ENCODE measurements around the gene TEX22.

Gene TEX22

GRCh38 chr14:105411017-105411941 is 12.9 kb downstream of the TEX22 start:
- TF ChIP-seq SPI1 (IDR thresholded peaks at IDR 0.05; ENCODE audit: low read depth, low read length), result no peak
- no peak for TF ChIP-seq POLR2A (IDR thresholded peaks at IDR 0.05; ENCODE audit: low read depth, low read length)
- no peak for TF ChIP-seq TAF1 (IDR thresholded peaks at IDR 0.05; ENCODE audit: low read depth, low read length)
- TF ChIP-seq PAX5 (IDR thresholded peaks at IDR 0.05; ENCODE audit: insufficient read depth, low read length, severe bottlenecking), result no peak
- TF ChIP-seq POU2F2 (IDR thresholded peaks at IDR 0.05; ENCODE audit: low read depth, low read length), result no peak
- no peak for TF ChIP-seq POLR2AphosphoS5 (IDR thresholded peaks at IDR 0.05; ENCODE audit: low read depth, low read length)
- DNase-seq (ENCODE audit: insufficient read length, low spot score) (no peak), FAIRE-seq (no peak)

GRCh38 chr14:105411985-105412770 is 13.8 kb downstream of the TEX22 start:
- DNase-seq (ENCODE audit: insufficient read length, low spot score), result no peak
- no peak for FAIRE-seq
- no peak for TF ChIP-seq POU2F2 (IDR thresholded peaks at IDR 0.05; ENCODE audit: low read depth, low read length)

GRCh38 chr14:105412771-105413543 is 14.6 kb downstream of the TEX22 start:
- FAIRE-seq (no peak), DNase-seq (ENCODE audit: insufficient read length, low spot score) (no peak)

GRCh38 chr14:105413544-105413886 is 15.2 kb downstream of the TEX22 start:
- DNase-seq (ENCODE audit: insufficient read length, low spot score), result no peak
- FAIRE-seq, result no peak
- TF ChIP-seq PAX5 (IDR thresholded peaks at IDR 0.05; ENCODE audit: insufficient read depth, low read length, severe bottlenecking) (no peak), POLR2AphosphoS5 (IDR thresholded peaks at IDR 0.05; ENCODE audit: low read depth, low read length) (no peak), SPI1 (IDR thresholded peaks at IDR 0.05; ENCODE audit: low read depth, low read length) (no peak), POLR2A (IDR thresholded peaks at IDR 0.05; ENCODE audit: low read depth, low read length) (no peak), TAF1 (IDR thresholded peaks at IDR 0.05; ENCODE audit: low read depth, low read length) (no peak), POU2F2 (IDR thresholded peaks at IDR 0.05; ENCODE audit: low read depth, low read length) (no peak)

More at GRCh38 chr14:105412771-105413543, 14.6 kb downstream of the TEX22 start:
- TF ChIP-seq SPI1 (IDR thresholded peaks at IDR 0.05; ENCODE audit: low read depth, low read length) (no peak), TAF1 (IDR thresholded peaks at IDR 0.05; ENCODE audit: low read depth, low read length) (no peak), PAX5 (IDR thresholded peaks at IDR 0.05; ENCODE audit: insufficient read depth, low read length, severe bottlenecking) (no peak)

GRCh38 chr14:105414456-105415371 is 16.4 kb downstream of the TEX22 start:
- TF ChIP-seq TAF1 (IDR thresholded peaks at IDR 0.05; ENCODE audit: low read depth, low read length), result no peak
- TF ChIP-seq PAX5 (IDR thresholded peaks at IDR 0.05; ENCODE audit: insufficient read depth, low read length, severe bottlenecking), result no peak
- DNase-seq (ENCODE audit: insufficient read length, low spot score) (peak; percentile 86), FAIRE-seq (peak; percentile 91)

DNA sequence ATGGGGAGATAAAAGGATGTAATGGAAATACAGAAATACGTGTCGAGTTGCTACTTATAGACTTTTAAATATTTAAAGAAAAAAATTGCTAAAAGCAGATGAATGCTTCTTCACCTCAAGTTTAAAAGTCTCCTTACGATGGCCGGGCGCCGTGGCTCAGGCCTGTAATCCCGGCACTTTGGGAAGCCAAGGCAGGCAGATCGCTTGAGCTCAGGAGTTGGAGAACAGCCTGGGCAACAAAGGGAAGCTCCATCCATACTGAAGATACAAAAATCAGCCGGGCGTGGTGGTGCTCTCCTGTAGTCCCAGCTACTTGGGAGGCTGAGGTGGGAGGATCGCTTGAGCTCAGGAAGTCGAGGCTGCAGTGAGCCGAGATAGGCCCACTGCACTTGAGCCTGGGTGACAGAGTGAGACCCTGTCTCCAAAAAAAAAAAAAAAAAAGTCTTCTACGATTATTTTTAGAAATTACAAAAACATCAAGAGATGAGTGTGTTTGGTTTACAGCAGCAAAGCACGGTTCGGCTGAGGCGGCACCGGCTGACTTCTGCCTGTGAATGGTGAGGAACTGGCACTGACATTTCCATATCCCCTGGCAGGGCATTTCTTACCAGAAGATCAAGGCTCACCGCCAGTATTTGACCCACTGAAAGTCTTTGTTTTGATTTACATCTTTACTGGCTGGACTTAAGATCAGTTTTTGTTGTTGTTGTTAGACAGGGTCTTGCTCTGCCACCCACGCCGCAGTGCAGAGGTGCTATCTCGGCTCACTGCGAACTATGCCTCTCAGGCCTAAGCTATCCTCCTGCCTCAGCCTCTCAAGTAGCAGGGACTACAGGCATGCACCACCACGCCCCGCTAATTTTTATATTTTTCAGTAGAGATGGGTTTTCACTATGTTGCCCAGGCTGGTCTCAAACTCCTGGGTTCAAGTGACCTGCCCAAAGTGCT is 17.4 kb downstream of the TEX22 start:
- TF ChIP-seq POLR2AphosphoS5 (IDR thresholded peaks at IDR 0.05; ENCODE audit: low read depth, low read length) (no peak), TAF1 (IDR thresholded peaks at IDR 0.05; ENCODE audit: low read depth, low read length) (no peak), POLR2A (IDR thresholded peaks at IDR 0.05; ENCODE audit: low read depth, low read length) (no peak), POU2F2 (IDR thresholded peaks at IDR 0.05; ENCODE audit: low read depth, low read length) (no peak), SPI1 (IDR thresholded peaks at IDR 0.05; ENCODE audit: low read depth, low read length) (no peak), PAX5 (IDR thresholded peaks at IDR 0.05; ENCODE audit: insufficient read depth, low read length, severe bottlenecking) (no peak)
- DNase-seq (ENCODE audit: insufficient read length, low spot score) (no peak), FAIRE-seq (no peak)

DNA sequence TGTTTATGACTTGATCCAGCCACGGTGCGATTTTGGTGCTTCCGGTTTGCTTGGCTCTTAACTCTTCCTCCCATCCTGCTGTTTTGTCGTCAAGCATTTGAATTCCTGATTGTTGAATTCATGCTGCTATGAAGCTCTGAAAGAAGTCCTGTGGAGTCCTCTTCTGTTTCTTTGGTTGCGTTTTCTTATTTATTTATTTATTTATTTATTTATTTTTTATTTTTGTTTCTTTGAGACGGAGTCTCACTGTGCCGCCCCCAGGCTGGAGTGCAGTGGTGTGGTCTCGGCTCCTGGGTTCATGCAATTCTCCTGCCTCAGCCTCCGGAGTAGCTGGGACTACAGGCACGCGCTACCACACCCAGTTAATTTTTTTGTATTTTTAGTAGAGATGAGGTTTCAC is 18.3 kb downstream of the TEX22 start:
- no peak for FAIRE-seq
- TF ChIP-seq TAF1 (IDR thresholded peaks at IDR 0.05; ENCODE audit: low read depth, low read length), result no peak
- TF ChIP-seq POLR2AphosphoS5 (IDR thresholded peaks at IDR 0.05; ENCODE audit: low read depth, low read length), result no peak
- no peak for TF ChIP-seq SPI1 (IDR thresholded peaks at IDR 0.05; ENCODE audit: low read depth, low read length)
- no peak for TF ChIP-seq POLR2A (IDR thresholded peaks at IDR 0.05; ENCODE audit: low read depth, low read length)
- no peak for TF ChIP-seq POU2F2 (IDR thresholded peaks at IDR 0.05; ENCODE audit: low read depth, low read length)
- TF ChIP-seq PAX5 (IDR thresholded peaks at IDR 0.05; ENCODE audit: insufficient read depth, low read length, severe bottlenecking), result no peak

GRCh38 chr14:105417690-105418121 is 19.4 kb downstream of the TEX22 start:
- no peak for FAIRE-seq
- no peak for TF ChIP-seq TAF1 (IDR thresholded peaks at IDR 0.05; ENCODE audit: low read depth, low read length)
- TF ChIP-seq SPI1 (IDR thresholded peaks at IDR 0.05; ENCODE audit: low read depth, low read length), result no peak
- no peak for TF ChIP-seq POU2F2 (IDR thresholded peaks at IDR 0.05; ENCODE audit: low read depth, low read length)
- TF ChIP-seq POLR2AphosphoS5 (IDR thresholded peaks at IDR 0.05; ENCODE audit: low read depth, low read length), result no peak
- TF ChIP-seq POLR2A (IDR thresholded peaks at IDR 0.05; ENCODE audit: low read depth, low read length), result no peak
- TF ChIP-seq PAX5 (IDR thresholded peaks at IDR 0.05; ENCODE audit: insufficient read depth, low read length, severe bottlenecking), result no peak

More for the DNA sequence above, 18.3 kb downstream of the TEX22 start:
- no peak for DNase-seq (ENCODE audit: insufficient read length, low spot score)

More at GRCh38 chr14:105417690-105418121, 19.4 kb downstream of the TEX22 start:
- DNase-seq (ENCODE audit: insufficient read length, low spot score), result no peak

All from GM12891 (cell line).